Left ventricle myocardium inferior (tissue), 1 donor: ENCODE measurements around the gene LGR6. TPM values are rescaled to one million over a fixed set of nuclear protein-coding genes. Genes with fewer than 3 reads are reported as not detected.
"Not testable (repeated sequence)": the region's sequence is repeated elsewhere in the genome, so short reads cannot be mapped to it uniquely, and the experiment has no call there.

Experiments
- DNase-seq: peaks from one replicate; pipeline ENCODE4 v3.0.0-alpha.2; 2020
- H3K27ac ChIP-seq: fragments of 200-600 bp; replicated peaks from 2 replicates; pipeline ENCODE4 v1.8.0; 2021
- H3K27me3 ChIP-seq: fragments of 200-600 bp; 2 replicates; pipeline ENCODE4 v1.8.0; 2021; ENCODE audit warnings: low read depth
- H3K36me3 ChIP-seq: fragments of 200-600 bp; 2 replicates; pipeline ENCODE4 v1.8.0; 2021
- H3K4me1 ChIP-seq: fragments of 200-600 bp; 2 replicates; pipeline ENCODE4 v1.8.0; 2021
- H3K4me3 ChIP-seq: fragments of 200-600 bp; 2 replicates; pipeline ENCODE4 v1.8.0; 2021; ENCODE audit warnings: mild to moderate bottlenecking, moderate library complexity
- H3K9me3 ChIP-seq: fragments of 200-600 bp; replicated peaks from 2 replicates; pipeline ENCODE4 v1.8.0; 2021
- intact Hi-C: fragments of 100-400 bp; cut with micrococcal nuclease; formaldehyde crosslinking; loops from one replicate; pipeline ENCODE4 v1.11.0; 2022
- total RNA-seq: library from RNA; stranded (reverse); fragmentation: NEBNext Ultra II Directional; extraction: Animal tissue kit (Norgen Biotek cat#: 25700); gene quantifications from one replicate; pipeline ENCODE4 v1.2.1, GENCODE V29; 2021
- TF ChIP-seq, protein P1 (sequence below): fragments of 200-600 bp; IDR thresholded peaks from 2 replicates; pipeline ENCODE4 v1.8.0; 2021; ENCODE audit warnings: antibody characterized with exemption, mild to moderate bottlenecking, borderline replicate concordance
- donor health status: DM: no; HTN: yes; CAD: no; lungs with severe emphysema.

Gene LGR6
- total RNA-seq, 1 donor from 2014 or later: 0.60 TPM

DNA sequence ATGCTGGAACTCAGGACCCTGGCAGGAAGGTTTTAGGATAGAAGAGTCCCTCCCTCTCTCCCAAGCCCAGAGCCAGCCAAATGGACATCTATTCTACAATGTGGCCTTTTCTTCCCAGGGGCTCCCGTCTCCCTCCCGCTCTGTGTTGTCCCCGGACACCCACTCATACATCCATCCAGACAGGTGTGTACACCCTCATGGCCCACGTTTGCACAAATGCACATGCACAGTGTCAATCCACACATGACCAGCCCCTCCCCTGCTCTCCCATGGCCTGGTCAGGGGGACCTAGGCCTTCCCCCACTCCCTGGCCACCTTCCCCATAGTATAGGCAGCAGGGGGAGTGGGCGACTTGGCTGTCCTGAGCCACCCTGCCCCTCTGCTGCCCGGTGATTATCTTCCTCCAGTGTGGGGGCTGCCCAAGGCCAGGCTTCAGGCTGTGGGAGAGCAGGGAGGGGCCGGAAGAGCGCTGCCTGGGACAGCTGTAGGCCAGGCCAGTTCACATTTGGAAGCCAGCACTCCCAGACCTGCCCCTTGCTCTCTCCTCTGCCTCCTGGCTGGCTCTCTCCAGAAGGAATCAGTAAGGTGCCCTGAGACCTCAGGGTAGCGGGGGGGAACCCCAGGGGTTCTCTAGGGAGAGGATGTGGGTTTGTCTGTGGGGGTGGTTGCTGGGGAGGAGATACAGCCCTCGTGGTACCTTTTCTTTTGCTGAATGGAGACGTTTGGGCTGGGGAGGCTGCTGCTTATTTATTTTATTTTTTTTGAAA is 29.1 kb upstream of the LGR6 start:
- DNase-seq: no peak
- TF ChIP-seq, protein P1, sequence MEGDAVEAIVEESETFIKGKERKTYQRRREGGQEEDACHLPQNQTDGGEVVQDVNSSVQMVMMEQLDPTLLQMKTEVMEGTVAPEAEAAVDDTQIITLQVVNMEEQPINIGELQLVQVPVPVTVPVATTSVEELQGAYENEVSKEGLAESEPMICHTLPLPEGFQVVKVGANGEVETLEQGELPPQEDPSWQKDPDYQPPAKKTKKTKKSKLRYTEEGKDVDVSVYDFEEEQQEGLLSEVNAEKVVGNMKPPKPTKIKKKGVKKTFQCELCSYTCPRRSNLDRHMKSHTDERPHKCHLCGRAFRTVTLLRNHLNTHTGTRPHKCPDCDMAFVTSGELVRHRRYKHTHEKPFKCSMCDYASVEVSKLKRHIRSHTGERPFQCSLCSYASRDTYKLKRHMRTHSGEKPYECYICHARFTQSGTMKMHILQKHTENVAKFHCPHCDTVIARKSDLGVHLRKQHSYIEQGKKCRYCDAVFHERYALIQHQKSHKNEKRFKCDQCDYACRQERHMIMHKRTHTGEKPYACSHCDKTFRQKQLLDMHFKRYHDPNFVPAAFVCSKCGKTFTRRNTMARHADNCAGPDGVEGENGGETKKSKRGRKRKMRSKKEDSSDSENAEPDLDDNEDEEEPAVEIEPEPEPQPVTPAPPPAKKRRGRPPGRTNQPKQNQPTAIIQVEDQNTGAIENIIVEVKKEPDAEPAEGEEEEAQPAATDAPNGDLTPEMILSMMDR: no peak
- Histone ChIP-seq H3K36me3 (no peaks in the 10 kb centered on the region), H3K4me3 (no peak overlapping the region), H3K27me3 (no peaks in the 10 kb centered on the region), H3K9me3 (no peaks in the 10 kb centered on the region), H3K27ac (no peak overlapping the region), H3K4me1 (no peaks in the 10 kb centered on the region)
- intact Hi-C loops: no loop called here

DNA sequence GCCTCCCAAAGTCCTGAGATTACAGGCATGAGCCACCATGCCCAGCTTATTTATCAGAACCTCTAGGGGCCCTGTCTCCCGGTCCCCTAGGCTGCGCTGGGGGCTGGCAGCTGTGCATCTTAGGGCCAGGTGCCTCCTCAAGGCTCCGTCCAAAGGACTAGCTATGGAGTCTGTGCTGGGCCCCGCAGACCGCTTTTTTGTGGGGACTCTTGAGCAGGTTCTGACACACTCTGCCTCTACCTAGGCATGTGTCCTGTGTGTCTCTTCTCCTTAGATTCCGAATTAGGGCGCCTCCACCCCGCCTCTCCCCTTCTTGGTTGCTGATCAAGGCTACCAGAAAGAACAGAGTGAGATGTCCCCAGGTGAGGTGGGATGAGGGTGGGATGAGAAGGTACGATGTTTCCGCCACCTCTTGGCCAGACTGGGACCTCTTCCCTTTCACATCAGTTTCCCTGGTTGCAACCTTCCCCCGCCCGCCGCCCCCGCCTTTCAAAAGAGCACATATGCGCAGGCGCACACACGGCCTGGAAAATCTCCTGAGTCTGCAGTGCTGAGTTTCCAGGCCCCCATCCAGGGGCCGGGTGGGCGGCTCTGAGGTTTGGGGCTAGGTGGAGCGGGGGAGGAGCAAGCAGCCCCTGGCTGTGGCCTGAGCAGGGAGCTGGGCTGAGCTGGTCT is 28.2 kb upstream of the LGR6 start:
- Histone ChIP-seq H3K36me3 (no peaks in the 10 kb centered on the region), H3K27me3 (no peaks in the 10 kb centered on the region), H3K27ac (no peak overlapping the region), H3K9me3 (no peaks in the 10 kb centered on the region), H3K4me1 (no peaks in the 10 kb centered on the region), H3K4me3 (no peak overlapping the region)
- TF ChIP-seq, protein P1: no peak
- no peak for DNase-seq
- intact Hi-C loops: no loop called here

GRCh38 chr1:202165942-202166843 is 27.4 kb upstream of the LGR6 start:
- no peak for DNase-seq
- no peaks in the 10 kb centered on the region for H3K27me3 ChIP-seq
- intact Hi-C loops: no loop called here
- no peak overlapping the region for H3K4me3 ChIP-seq
- no peaks in the 10 kb centered on the region for H3K9me3 ChIP-seq
- TF ChIP-seq, protein P1: no peak
- no peaks in the 10 kb centered on the region for H3K4me1 ChIP-seq
- H3K36me3 ChIP-seq: no peaks in the 10 kb centered on the region
- no peak overlapping the region for H3K27ac ChIP-seq

DNA sequence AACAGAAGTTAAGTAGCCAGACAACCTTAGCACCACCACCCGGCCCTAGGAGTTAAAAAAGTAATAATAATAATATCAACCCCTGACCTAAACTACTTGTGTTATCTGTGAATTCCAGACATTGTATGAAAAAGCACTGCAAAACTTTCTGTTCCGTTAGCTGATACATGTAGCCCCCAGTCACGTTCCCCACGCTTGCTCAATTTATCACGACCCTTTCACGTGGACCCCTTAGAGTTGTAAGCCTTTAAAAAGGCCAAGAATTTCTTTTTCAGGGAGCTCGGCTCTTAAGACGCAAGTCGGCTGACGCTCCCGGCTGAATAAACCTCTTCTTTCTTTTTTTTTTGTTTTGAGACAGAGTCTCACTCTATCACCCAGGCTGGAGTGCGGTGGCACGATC is 26.5 kb upstream of the LGR6 start:
- H3K27ac ChIP-seq, H3K4me3 ChIP-seq, intact Hi-C loops, H3K9me3 ChIP-seq, H3K36me3 ChIP-seq, DNase-seq, H3K4me1 ChIP-seq, H3K27me3 ChIP-seq: not testable (repeated sequence)

DNA sequence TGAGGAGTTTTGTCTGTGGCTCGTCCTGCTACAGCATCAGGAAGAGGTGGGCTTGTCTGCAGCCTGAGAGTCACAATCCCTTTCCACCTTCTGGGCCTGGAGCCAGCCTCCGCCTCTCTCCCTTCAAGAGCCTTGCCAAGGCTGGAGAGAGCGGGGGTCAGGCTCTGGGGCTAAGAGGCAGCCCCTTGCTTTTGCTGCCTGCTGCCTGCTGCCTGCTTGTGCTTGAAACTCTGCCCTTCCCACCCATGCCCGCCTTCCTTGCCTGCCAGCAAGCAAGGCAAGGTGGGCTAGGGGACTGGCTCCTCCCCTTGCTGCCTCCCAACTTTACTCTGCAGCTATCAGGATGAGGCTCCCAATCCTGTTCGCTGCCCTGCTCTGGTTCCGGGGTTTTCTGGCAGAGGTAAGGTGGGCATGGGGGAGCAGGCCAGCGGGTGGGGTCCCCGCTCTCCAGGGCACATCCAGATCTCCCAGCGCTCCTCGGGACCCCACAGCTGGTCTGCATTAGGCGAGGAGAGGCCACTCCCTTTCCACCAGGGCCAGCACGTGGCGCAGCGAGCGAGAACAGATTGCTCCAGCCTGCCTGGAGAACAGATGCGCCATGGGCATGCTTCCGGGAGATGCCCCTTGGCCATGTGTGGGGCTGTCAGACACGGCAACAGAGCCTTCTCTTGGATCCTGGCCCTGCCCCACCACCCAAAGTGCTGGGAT is 25.7 kb upstream of the LGR6 start:
- TF ChIP-seq, protein P1: no peak
- Histone ChIP-seq H3K36me3 (no peaks in the 10 kb centered on the region), H3K9me3 (no peaks in the 10 kb centered on the region), H3K4me1 (no peaks in the 10 kb centered on the region), H3K27me3 (no peaks in the 10 kb centered on the region), H3K4me3 (no peak overlapping the region), H3K27ac (no peak overlapping the region)
- DNase-seq: no peak
- intact Hi-C loops: no loop called here
